Adrenal gland (tissue), 5 donors: Measurements from ENCODE around the gene CMKLR1.

Experiments used
- POLR2A ChIP-seq, 2 donors: fragments of 450-650 bp; IDR thresholded peaks; one replicate each; pipeline ENCODE4 v1.6.1; 2017; ENCODE audit warnings: antibody characterized with exemption in 2 of 2, mild to moderate bottlenecking in 2 of 2, moderate library complexity in 1 of 2
- TF ChIP-seq, protein P1 (sequence below), 6 experiments: fragments of 450-650 bp in 4 of 6; fragments of 200-600 bp in 2 of 6; sonication (generic) in 1 of 6; IDR thresholded peaks; 1 replicate in 5 of 6; 2 replicates in 1 of 6; pipeline versions ENCODE4 v1.5.1 to v1.8.0; 2016 to 2021; ENCODE audit warnings: antibody characterized with exemption in 6 of 6, mild to moderate bottlenecking in 2 of 6, moderate library complexity in 1 of 6
- donor health status: DM: no; HTN: no; CAD: no.

- TF ChIP-seq, protein P1, sequence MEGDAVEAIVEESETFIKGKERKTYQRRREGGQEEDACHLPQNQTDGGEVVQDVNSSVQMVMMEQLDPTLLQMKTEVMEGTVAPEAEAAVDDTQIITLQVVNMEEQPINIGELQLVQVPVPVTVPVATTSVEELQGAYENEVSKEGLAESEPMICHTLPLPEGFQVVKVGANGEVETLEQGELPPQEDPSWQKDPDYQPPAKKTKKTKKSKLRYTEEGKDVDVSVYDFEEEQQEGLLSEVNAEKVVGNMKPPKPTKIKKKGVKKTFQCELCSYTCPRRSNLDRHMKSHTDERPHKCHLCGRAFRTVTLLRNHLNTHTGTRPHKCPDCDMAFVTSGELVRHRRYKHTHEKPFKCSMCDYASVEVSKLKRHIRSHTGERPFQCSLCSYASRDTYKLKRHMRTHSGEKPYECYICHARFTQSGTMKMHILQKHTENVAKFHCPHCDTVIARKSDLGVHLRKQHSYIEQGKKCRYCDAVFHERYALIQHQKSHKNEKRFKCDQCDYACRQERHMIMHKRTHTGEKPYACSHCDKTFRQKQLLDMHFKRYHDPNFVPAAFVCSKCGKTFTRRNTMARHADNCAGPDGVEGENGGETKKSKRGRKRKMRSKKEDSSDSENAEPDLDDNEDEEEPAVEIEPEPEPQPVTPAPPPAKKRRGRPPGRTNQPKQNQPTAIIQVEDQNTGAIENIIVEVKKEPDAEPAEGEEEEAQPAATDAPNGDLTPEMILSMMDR (IDR thresholded peaks at IDR 0.05), result no peak
- TF ChIP-seq POLR2A (IDR thresholded peaks at IDR 0.05), result no peak
Measured at GRCh38 chr12:108303703-108304102, 35.4 kb downstream of the CMKLR1 start.
